ENCODE results near the gene PDLIM3. TPM values are rescaled to one million over a fixed set of nuclear protein-coding genes. Genes with fewer than 3 reads are reported as not detected.
A peak's percentile ranks its signal among the peaks of the same experiment; 100 is the strongest.

Gene PDLIM3
- total RNA-seq, 2 experiments from 2014 or later: not detected

DNA sequence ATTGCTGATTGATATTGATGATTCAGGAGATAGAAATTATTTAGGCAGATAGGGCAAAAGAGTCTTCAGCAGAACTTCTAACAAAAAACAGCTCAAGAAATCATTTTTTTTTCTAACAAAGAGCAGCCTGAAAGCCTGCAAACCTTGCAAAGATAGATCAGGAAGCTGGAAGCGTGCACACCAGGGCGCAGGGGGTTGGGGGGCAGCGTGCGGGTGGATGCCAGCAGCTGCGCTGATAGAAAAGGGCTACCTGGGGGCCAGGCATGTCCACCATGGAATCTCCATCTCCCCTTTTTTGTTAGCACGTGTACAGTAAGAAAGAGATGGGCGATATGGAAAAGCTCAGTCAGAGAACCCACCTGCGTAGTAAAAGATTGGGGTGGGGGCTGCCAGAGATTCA, 62.1 kb downstream of the PDLIM3 start:
- ChIA-PET POLR2A (no interaction called here), CTCF (interaction anchor here (1.0 to 2.3 kb wide), 2 partner anchors 125 to 565 kb away, joined by 3 to 8 read pairs; no protein-coding TSS in a partner anchor)
- Mint-ChIP-seq H3K27me3 (ENCODE audit: low read depth) (peaks cover 33% of the 10 kb centered on the region), H3K27ac (no peak overlapping the region), H3K36me3 (ENCODE audit: low read depth) (no peaks in the 10 kb centered on the region), H3K9me3 (ENCODE audit: insufficient read depth) (no peaks in the 10 kb centered on the region), H3K4me1 (ENCODE audit: low read depth) (peaks cover 8% of the 10 kb centered on the region), H3K4me3 (no peak overlapping the region)
- DNase-seq: no peak
- no peak for ATAC-seq

DNA sequence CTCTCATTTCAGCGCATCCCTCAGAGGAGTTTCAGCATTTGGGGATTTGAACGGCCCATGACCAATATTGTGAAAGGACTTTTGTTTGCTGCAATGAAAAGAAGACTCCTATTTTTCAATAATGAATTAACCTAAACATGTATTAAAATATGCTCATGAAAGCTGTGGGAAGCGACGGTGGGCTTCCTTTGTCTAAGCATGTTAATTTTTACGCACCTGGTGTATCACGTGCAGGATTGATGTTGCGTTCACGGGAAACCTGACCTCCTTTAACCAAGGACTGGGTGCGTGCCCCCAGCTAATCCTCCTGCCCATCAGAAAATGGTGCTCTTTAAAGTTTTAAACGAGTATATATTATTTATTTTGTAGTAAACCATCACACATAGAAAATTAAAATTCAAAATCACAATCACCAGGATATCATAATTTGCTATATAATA, 63.2 kb downstream of the PDLIM3 start:
- Mint-ChIP-seq H3K27ac (peak overlapping the region; percentile 36), H3K36me3 (ENCODE audit: low read depth) (no peaks in the 10 kb centered on the region), H3K27me3 (ENCODE audit: low read depth) (peaks cover 36% of the 10 kb centered on the region), H3K9me3 (ENCODE audit: insufficient read depth) (no peaks in the 10 kb centered on the region), H3K4me1 (ENCODE audit: low read depth) (peaks cover 8% of the 10 kb centered on the region), H3K4me3 (peak overlapping the region; percentile 73)
- POLR2A ChIA-PET: no interaction called here
- DNase-seq (no peak), ATAC-seq (no peak)
- CTCF ChIA-PET: interaction anchor here (0.6 to 2.3 kb wide), 3 partner anchors 126 to 665 kb away, joined by 3 to 8 read pairs (median 3); no protein-coding TSS in a partner anchor

DNA sequence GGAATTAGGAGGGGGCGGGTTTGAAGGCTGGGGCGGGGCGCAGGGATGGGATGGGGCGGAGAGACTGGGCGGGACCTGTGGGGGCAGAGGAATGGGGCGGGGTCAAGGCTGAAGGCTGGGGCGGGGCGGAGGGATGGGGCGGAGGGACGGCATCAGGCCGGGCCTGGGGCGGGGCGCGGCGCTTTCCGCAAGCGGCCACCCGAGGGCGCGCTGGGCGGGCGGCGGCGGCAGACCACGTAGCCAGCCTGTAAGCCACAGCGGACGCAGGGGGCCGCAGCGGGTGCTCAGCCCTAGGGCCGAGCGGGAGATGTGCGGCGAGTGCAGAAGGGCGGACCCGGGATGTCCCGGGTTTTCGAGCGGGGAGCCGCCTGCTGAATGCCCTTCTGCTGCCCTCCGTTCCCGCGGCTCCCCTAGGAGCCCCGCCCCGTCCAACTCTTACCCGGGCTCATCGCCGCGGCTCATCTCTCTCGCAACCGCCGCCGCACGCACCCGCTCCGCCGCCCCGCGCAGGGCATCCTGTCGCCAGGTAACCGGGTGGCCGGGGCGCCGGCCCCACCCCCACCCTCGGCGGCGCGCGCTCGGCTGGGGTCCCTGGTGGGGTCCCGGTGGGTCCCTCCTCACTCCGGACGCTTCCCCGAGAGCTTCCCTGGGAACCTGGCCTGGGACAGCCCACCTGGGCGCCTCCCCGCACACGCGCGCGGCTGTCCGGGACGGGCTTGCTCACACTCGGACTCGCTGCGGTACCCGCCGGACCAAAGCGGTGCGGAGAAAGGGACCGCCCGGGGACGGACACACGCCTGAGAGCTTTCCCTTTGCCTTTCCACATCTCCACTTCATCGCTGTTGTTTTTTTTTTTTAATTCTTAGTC, 63.8 kb downstream of the PDLIM3 start, which contains the start of gene CCDC110:
Gene CCDC110 (minus strand): TSS at position 499 of the 868 bp plus-strand sequence. CDS start 50 bp downstream, at position 449.
- Mint-ChIP-seq H3K4me3 (peak within 1 kb of the TSS; percentile 73), H3K4me1 (ENCODE audit: low read depth) (peaks cover 8% of the 10 kb centered on the region), H3K9me3 (ENCODE audit: insufficient read depth) (no peaks in the 10 kb centered on the region), H3K27ac (peak within 1 kb of the TSS; percentile 36), H3K27me3 (ENCODE audit: low read depth) (peaks cover 37% of the 10 kb centered on the region), H3K36me3 (ENCODE audit: low read depth) (no peaks in the 10 kb centered on the region)
- ChIA-PET CTCF (interaction anchor here (1.0 to 2.3 kb wide), 2 partner anchors 127 to 139 kb away, joined by 3 to 8 read pairs; no protein-coding TSS in a partner anchor), POLR2A (no interaction called here)
- DNase-seq (peak; percentile 91), ATAC-seq (peak; percentile 91)

DNA sequence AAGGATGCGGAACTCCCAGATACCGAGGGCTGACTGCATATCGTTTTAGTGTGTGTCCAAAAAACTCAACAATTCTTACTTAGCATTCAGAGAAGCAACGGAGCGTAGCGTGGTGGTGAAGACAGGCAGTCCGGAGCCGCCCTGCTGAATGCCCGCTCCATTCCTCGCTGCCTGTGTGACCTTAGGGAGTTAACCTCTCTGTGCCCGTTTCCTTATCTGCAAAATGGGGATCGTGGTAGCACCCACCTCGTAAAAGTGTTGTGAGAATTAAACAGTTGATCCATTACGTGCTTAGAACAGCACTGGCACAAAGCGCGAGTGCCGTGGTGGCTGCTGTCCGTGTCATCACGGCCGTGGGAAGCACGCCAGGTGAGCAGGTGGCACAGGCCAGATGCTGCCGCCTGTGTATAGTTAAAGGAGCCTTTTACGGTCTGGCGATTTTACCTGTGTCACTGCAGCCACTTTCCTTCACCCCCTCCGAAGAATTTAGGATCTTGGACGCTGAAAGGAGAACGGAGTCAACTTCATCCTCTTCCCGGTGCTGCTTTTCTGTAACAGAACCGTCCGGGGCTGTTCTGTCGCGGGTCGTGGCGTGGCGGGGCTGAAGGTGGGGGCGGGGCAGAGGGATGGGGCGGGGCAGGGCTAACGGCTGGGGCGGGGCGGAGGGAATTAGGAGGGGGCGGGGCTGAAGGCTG, 64.7 kb downstream of the PDLIM3 start:
- peak overlapping the region; percentile 73 for H3K4me3 Mint-ChIP-seq
- H3K27ac Mint-ChIP-seq: no peak overlapping the region
- peaks cover 43% of the 10 kb centered on the region for H3K27me3 Mint-ChIP-seq (ENCODE audit: low read depth)
- H3K4me1 Mint-ChIP-seq (ENCODE audit: low read depth): peaks cover 8% of the 10 kb centered on the region
- ATAC-seq (peak; percentile 37), DNase-seq (no peak)
- no peaks in the 10 kb centered on the region for H3K36me3 Mint-ChIP-seq (ENCODE audit: low read depth)
- POLR2A ChIA-PET: no interaction called here
- CTCF ChIA-PET: interaction anchor here (1.3 kb wide), 1 partner anchor 567 kb away, joined by 3 read pairs; no protein-coding TSS in a partner anchor
- H3K9me3 Mint-ChIP-seq (ENCODE audit: insufficient read depth): no peaks in the 10 kb centered on the region

DNA sequence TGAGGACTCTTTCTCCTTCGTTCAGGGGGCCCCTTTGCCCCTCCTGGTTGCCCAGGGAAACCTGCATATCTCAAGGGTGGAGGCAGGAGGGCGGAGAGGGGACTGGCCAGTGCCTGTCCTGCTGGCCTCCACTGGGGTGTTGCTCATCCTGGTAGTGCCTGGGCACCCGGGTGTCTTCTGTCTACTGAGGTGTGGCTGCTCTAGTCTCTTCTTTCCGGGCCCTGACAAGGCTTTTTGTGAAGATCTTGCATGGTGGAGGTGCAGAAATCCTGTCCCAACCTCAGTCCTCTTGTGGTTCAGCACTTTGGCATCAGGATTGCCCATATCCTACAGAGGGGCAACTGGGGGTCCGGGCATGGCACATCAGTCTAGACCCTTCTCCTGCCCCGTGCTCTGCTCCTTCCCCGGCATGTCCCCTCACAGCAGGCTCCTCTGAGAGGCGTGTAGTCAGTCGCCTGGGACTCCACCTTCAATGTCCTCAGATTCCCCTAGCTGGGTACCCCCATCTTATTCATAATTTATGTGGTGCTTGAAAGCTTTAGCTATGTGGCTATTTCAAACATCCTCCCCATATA, 65.6 kb downstream of the PDLIM3 start:
- Mint-ChIP-seq H3K27ac (no peak overlapping the region), H3K9me3 (ENCODE audit: insufficient read depth) (no peaks in the 10 kb centered on the region), H3K36me3 (ENCODE audit: low read depth) (no peaks in the 10 kb centered on the region), H3K4me3 (no peak overlapping the region), H3K27me3 (ENCODE audit: low read depth) (peaks cover 51% of the 10 kb centered on the region), H3K4me1 (ENCODE audit: low read depth) (peaks cover 8% of the 10 kb centered on the region)
- CTCF ChIA-PET: interaction anchor here (1.3 kb wide), 1 partner anchor 568 kb away, joined by 3 read pairs; no protein-coding TSS in a partner anchor
- no peak for DNase-seq
- POLR2A ChIA-PET: no interaction called here
- ATAC-seq: no peak

DNA sequence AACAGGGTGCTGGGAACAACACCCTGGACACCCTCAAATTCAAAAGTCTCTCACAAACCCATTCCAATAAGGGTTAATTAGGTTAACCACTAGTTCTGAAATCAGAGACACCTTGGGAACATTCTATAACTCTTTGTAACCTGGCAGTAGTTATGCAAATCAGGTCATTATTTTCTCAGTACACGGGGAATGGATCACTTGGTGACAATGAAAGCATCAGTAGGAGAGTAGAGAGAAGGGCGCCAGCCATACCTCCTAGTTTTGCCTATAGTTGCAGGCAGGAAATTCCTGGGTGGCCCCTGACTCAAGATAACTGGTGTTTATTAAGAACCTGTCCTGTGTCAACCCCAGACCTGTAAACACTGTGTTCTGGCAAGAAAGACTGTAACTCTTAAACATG, 66.3 kb downstream of the PDLIM3 start:
- DNase-seq: no peak

DNA sequence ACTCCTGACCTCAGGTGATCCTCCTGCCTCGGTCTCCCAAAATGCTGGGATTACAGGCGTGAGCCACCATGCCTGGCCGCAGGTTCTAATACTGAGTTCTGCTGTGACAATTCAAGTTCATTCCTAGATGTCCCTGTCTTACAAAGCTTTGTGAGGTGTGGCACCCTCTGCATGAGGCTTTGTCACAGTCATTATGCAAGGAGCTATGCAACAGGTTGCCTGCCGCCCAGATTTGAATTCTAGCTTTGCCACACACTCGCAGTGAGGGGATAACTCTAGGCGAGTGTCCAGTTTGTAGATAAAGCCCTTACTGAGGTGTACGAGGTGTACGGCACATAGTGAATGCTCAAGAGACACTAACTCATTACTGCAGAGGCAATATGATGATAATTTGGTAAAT, 67.3 kb downstream of the PDLIM3 start:
- no peak overlapping the region for H3K27ac Mint-ChIP-seq
- POLR2A ChIA-PET: no interaction called here
- DNase-seq (no peak), ATAC-seq (no peak)
- CTCF ChIA-PET: interaction anchor here (1.0 kb wide), 1 partner anchor 22 kb away, joined by 3 read pairs; no protein-coding TSS in a partner anchor
- H3K27me3 Mint-ChIP-seq (ENCODE audit: low read depth): peaks cover 52% of the 10 kb centered on the region
- peaks cover 8% of the 10 kb centered on the region for H3K4me1 Mint-ChIP-seq (ENCODE audit: low read depth)
- no peaks in the 10 kb centered on the region for H3K9me3 Mint-ChIP-seq (ENCODE audit: insufficient read depth)
- no peaks in the 10 kb centered on the region for H3K36me3 Mint-ChIP-seq (ENCODE audit: low read depth)
- no peak overlapping the region for H3K4me3 Mint-ChIP-seq

More for the DNA sequence above, 66.3 kb downstream of the PDLIM3 start:
- H3K4me3 Mint-ChIP-seq: no peak overlapping the region
- no peak for ATAC-seq
- H3K27me3 Mint-ChIP-seq (ENCODE audit: low read depth): peaks cover 51% of the 10 kb centered on the region
- no peak overlapping the region for H3K27ac Mint-ChIP-seq
- H3K36me3 Mint-ChIP-seq (ENCODE audit: low read depth): no peaks in the 10 kb centered on the region
- no peaks in the 10 kb centered on the region for H3K9me3 Mint-ChIP-seq (ENCODE audit: insufficient read depth)
- CTCF ChIA-PET: no interaction called here
- H3K4me1 Mint-ChIP-seq (ENCODE audit: low read depth): peaks cover 8% of the 10 kb centered on the region
- POLR2A ChIA-PET: no interaction called here

DNA sequence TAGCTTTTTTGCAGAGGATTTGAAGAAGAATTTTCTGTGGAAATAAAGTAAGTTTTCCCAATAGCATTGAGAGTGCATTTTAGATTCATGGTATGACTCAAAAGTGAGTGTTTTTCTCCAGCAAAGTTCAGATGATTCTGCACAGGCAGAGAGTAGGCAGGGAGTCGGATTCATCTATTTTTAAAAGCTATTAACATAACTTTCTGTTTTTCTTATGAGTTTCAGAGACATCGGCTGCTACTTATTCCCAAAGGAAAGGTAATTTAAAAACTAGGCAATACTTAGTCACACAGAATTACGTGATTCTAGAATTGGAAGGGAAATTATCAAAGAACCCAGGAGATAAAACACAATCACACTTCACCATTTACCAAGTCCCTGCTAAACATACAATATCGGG, 68.2 kb downstream of the PDLIM3 start:
- ChIA-PET CTCF (interaction anchor here (1.0 to 1.3 kb wide), 2 partner anchors 21 to 33 kb away, joined by 3 read pairs; no protein-coding TSS in a partner anchor), POLR2A (no interaction called here)
- Mint-ChIP-seq H3K36me3 (ENCODE audit: low read depth) (no peaks in the 10 kb centered on the region), H3K9me3 (ENCODE audit: insufficient read depth) (no peaks in the 10 kb centered on the region), H3K27me3 (ENCODE audit: low read depth) (peaks cover 52% of the 10 kb centered on the region), H3K27ac (no peak overlapping the region), H3K4me3 (no peak overlapping the region), H3K4me1 (ENCODE audit: low read depth) (peaks cover 8% of the 10 kb centered on the region)
- ATAC-seq (no peak), DNase-seq (no peak)

DNA sequence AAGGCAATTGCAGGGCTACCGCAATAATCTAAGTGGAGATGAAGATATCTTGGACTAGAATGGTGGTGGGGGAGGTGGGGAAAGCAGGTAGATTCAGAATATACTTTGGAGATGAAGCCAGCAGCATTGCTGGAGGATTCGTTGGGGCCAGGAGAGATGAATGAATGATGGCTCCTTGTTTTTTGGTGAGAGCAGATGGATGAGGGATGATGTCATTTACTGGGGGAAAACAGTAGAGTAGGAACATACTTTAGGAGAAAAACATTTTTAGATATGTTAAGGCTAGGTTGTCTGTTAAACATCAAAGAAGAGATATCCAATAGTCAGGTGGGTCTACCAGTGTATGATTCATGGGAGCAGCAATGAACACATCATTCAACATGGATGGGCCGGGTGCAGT, 69.6 kb downstream of the PDLIM3 start:
- H3K9me3 Mint-ChIP-seq (ENCODE audit: insufficient read depth): no peaks in the 10 kb centered on the region
- no peaks in the 10 kb centered on the region for H3K36me3 Mint-ChIP-seq (ENCODE audit: low read depth)
- peaks cover 52% of the 10 kb centered on the region for H3K27me3 Mint-ChIP-seq (ENCODE audit: low read depth)
- POLR2A ChIA-PET: no interaction called here
- no peak overlapping the region for H3K4me3 Mint-ChIP-seq
- ATAC-seq (no peak), DNase-seq (no peak)
- no peak overlapping the region for H3K27ac Mint-ChIP-seq
- CTCF ChIA-PET: no interaction called here
- peaks cover 4% of the 10 kb centered on the region for H3K4me1 Mint-ChIP-seq (ENCODE audit: low read depth)

DNA sequence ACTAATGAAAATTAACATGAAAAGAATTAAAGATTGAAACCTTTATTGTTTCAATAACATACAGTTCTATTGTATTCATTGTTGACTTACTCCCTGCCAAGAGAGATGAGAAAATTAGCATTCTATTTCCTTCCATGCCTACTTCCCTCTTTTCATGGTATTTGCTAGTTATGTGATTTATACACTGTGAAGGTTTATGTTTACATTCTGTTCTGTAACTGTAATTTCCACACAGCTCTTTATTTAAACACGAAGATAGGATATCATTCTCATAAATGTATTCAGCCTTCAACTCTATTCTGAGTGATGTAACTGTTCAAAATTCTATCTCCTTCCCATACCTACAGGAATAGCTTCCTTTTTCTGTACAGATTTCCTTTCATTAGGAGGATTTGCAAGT, 70.4 kb downstream of the PDLIM3 start:
- Mint-ChIP-seq H3K9me3 (ENCODE audit: insufficient read depth) (no peaks in the 10 kb centered on the region), H3K4me1 (ENCODE audit: low read depth) (no peaks in the 10 kb centered on the region), H3K36me3 (ENCODE audit: low read depth) (no peaks in the 10 kb centered on the region), H3K27me3 (ENCODE audit: low read depth) (peaks cover 54% of the 10 kb centered on the region), H3K27ac (no peak overlapping the region), H3K4me3 (no peak overlapping the region)
- DNase-seq (no peak), ATAC-seq (no peak)
- ChIA-PET CTCF (no interaction called here), POLR2A (no interaction called here)

DNA sequence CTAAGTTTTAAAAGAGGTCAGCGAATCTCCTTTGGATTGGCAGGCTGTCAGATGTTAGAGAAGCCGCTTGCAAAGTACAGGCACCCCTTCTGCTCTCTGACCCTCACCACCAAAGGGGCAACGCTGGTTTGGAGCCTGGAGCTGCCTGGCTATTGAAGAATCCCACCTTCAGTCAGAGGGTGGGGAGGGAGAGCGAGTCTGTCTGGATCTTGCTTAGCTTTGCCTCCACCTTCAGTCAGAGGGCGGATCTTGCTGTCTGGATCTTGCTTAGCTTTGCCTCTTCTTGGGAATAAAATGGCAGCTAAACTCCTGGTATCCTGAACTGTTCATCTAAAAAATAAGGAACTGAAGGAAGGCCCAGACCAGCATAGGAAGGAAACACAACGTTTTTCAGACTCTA, 71.1 kb downstream of the PDLIM3 start:
- Mint-ChIP-seq H3K9me3 (ENCODE audit: insufficient read depth) (no peaks in the 10 kb centered on the region), H3K27me3 (ENCODE audit: low read depth) (peaks cover 52% of the 10 kb centered on the region), H3K4me1 (ENCODE audit: low read depth) (no peaks in the 10 kb centered on the region), H3K27ac (no peak overlapping the region), H3K36me3 (ENCODE audit: low read depth) (no peaks in the 10 kb centered on the region), H3K4me3 (no peak overlapping the region)
- ATAC-seq (no peak), DNase-seq (no peak)
- ChIA-PET POLR2A (no interaction called here), CTCF (no interaction called here)

DNA sequence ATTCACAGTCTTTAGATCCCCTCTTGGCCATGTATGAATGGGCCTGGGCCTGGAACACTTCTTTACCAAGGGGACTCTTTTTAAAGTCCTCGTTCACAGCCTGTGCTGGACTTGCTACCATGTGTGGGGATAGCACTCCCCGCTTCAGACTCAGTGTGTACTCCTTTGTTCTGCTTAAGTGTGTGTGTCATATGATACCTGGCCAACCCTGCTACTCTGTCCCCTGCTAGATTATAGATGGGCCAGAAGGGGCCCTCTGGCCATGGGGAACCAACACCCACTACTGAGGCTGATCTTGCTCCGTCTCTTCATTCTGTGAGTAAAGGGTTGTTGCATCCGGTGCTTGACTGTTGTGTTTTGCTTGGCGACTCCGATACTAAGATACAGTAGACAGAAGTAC, 71.8 kb downstream of the PDLIM3 start:
- no peak overlapping the region for H3K27ac Mint-ChIP-seq
- CTCF ChIA-PET: no interaction called here
- H3K9me3 Mint-ChIP-seq (ENCODE audit: insufficient read depth): no peaks in the 10 kb centered on the region
- ATAC-seq (no peak), DNase-seq (no peak)
- peaks cover 50% of the 10 kb centered on the region for H3K27me3 Mint-ChIP-seq (ENCODE audit: low read depth)
- POLR2A ChIA-PET: no interaction called here
- no peaks in the 10 kb centered on the region for H3K4me1 Mint-ChIP-seq (ENCODE audit: low read depth)
- no peaks in the 10 kb centered on the region for H3K36me3 Mint-ChIP-seq (ENCODE audit: low read depth)
- H3K4me3 Mint-ChIP-seq: no peak overlapping the region
